ENCODE data around the gene CRIM1. TPM values are rescaled to one million over a fixed set of nuclear protein-coding genes. Genes with fewer than 3 reads are reported as not detected.
A peak's percentile ranks its signal among the peaks of the same experiment; 100 is the strongest.

Gene CRIM1
- total and polyA plus RNA-seq, 7 donors: 3.0 to 148 (median 55.6) TPM

- Histone ChIP-seq H3K4me1 (peaks cover 0 to 90% (median 84%) of the 10 kb centered on the region in 4 donors), H3K27ac (peak overlapping the region in 3 of 4 donors; percentile 45 to 95 (median 63))
- intact Hi-C loops (cut with DNase I): no loop called here
Measured at GRCh38 chr2:36369163-36369562, 13.6 kb downstream of the CRIM1 start.

GRCh38 chr2:36369716-36370115 lies 14.1 kb downstream of the CRIM1 start:
- no peak for DNase-seq
- Histone ChIP-seq H3K9me3 (no peaks in the 10 kb centered on the region), H3K27ac (peak overlapping the region in 3 of 4 donors; percentile 45 to 95 (median 63)), H3K4me3 (no peak overlapping the region), H3K4me1 (peaks cover 0 to 91% (median 85%) of the 10 kb centered on the region in 4 donors), H3K36me3 (no peaks in the 10 kb centered on the region), H3K27me3 (no peaks in the 10 kb centered on the region)
- WGBS, 2 donors: 29 to 62% methylated on average over 4 of the region's 4 CpGs
- intact Hi-C loops (cut with DNase I): no loop called here
- TF ChIP-seq CTCF (IDR thresholded peaks at IDR 0.05) (no peak), EP300 (IDR thresholded peaks at IDR 0.05) (no peak), POLR2A (IDR thresholded peaks at IDR 0.05) (no peak), POLR2AphosphoS5 (IDR thresholded peaks at IDR 0.05) (no peak)

More at GRCh38 chr2:36369163-36369562, 13.6 kb downstream of the CRIM1 start:
- WGBS, 2 donors: 65 to 79% methylated on average over 1 of the region's 1 CpG
- H3K36me3 ChIP-seq: no peaks in the 10 kb centered on the region
- no peaks in the 10 kb centered on the region for H3K9me3 ChIP-seq
- DNase-seq: no peak
- no peak overlapping the region for H3K4me3 ChIP-seq
- TF ChIP-seq CTCF (IDR thresholded peaks at IDR 0.05): no peak
- no peak for TF ChIP-seq POLR2AphosphoS5 (IDR thresholded peaks at IDR 0.05)
- TF ChIP-seq EP300 (IDR thresholded peaks at IDR 0.05): no peak
- no peak for TF ChIP-seq POLR2A (IDR thresholded peaks at IDR 0.05)
- H3K27me3 ChIP-seq: no peaks in the 10 kb centered on the region

- Histone ChIP-seq H3K4me3 (no peak overlapping the region), H3K27ac (peak overlapping the region in 3 of 4 donors; percentile 45 to 95 (median 63)), H3K9me3 (no peaks in the 10 kb centered on the region), H3K27me3 (no peaks in the 10 kb centered on the region), H3K36me3 (no peaks in the 10 kb centered on the region), H3K4me1 (peaks cover 0 to 95% (median 89%) of the 10 kb centered on the region in 4 donors)
- DNase-seq: no peak
- intact Hi-C loops (cut with DNase I): no loop called here
- TF ChIP-seq EP300 (IDR thresholded peaks at IDR 0.05) (no peak), CTCF (IDR thresholded peaks at IDR 0.05) (no peak), POLR2A (IDR thresholded peaks at IDR 0.05) (no peak), POLR2AphosphoS5 (IDR thresholded peaks at IDR 0.05) (no peak)
Measured at GRCh38 chr2:36370281-36370680, 14.7 kb downstream of the CRIM1 start.

- H3K27ac ChIP-seq: peak overlapping the region; percentile 29 to 95 (median 62)
Measured at GRCh38 chr2:36371070-36371874, 15.7 kb downstream of the CRIM1 start.

More at GRCh38 chr2:36371070-36371874, 15.7 kb downstream of the CRIM1 start:
- Histone ChIP-seq H3K4me3 (no peak overlapping the region), H3K9me3 (no peaks in the 10 kb centered on the region), H3K27me3 (no peaks in the 10 kb centered on the region), H3K4me1 (peaks cover 0 to 100% (median 95%) of the 10 kb centered on the region in 4 donors), H3K36me3 (no peaks in the 10 kb centered on the region)
- no peak for TF ChIP-seq POLR2AphosphoS5 (IDR thresholded peaks at IDR 0.05)
- TF ChIP-seq CTCF (IDR thresholded peaks at IDR 0.05): no peak
- no peak for TF ChIP-seq POLR2A (IDR thresholded peaks at IDR 0.05)
- no peak for TF ChIP-seq EP300 (IDR thresholded peaks at IDR 0.05)
- DNase-seq: no peak
- 14 to 54% methylated on average over 9 of the region's 9 CpGs for WGBS, 2 donors
- intact Hi-C loops (cut with DNase I): no loop called here
